Measurements from ENCODE around the gene DCC.

GRCh38 chr18:53191634-53192033 is 851.6 kb downstream of the DCC start:
- no peak for TF ChIP-seq CTCF (IDR thresholded peaks at IDR 0.05)
- TF ChIP-seq POLR2AphosphoS5 (IDR thresholded peaks at IDR 0.05): no peak
- no peak for TF ChIP-seq EP300 (IDR thresholded peaks at IDR 0.05; ENCODE audit: low read depth)
- TF ChIP-seq POLR2A (IDR thresholded peaks at IDR 0.05): no peak

Data from transverse colon (tissue), 4 donors.